H9 (cell line): ENCODE data around the gene CBX3. TPM values are rescaled to one million over a fixed set of nuclear protein-coding genes. Genes with fewer than 3 reads are reported as not detected.

Experiments
- DNase-seq: peaks from one replicate; pipeline ENCODE4 v3.0.0-alpha.2; 2017
- H2AFZ ChIP-seq: one replicate; pipeline ENCODE4 v1.6.1; 2013; ENCODE audit warnings: mild to moderate bottlenecking, low read length, control low read depth, moderate library complexity
- H2AK5ac ChIP-seq: 2 replicates; pipeline ENCODE4 v1.6.1; 2013; ENCODE audit warnings: low read length, control low read depth, mixed read lengths; ENCODE audit not compliant: insufficient read length
- H2BK120ac ChIP-seq: one replicate; pipeline ENCODE4 v1.6.1; 2013; ENCODE audit warnings: low read depth, mild to moderate bottlenecking, low read length, control low read depth, inconsistent platforms; ENCODE audit not compliant: poor library complexity, severe bottlenecking
- H2BK12ac ChIP-seq: 2 replicates; pipeline ENCODE4 v1.6.1; 2013; ENCODE audit warnings: low read length, control low read depth, mixed read lengths, low read depth; ENCODE audit not compliant: insufficient read length
- H2BK15ac ChIP-seq: 2 replicates; pipeline ENCODE4 v1.6.1; 2013; ENCODE audit warnings: low read depth, low read length, control low read depth
- H2BK20ac ChIP-seq: one replicate; pipeline ENCODE4 v1.6.1; 2013; ENCODE audit warnings: low read depth, mild to moderate bottlenecking, low read length, control low read depth, inconsistent platforms; ENCODE audit not compliant: poor library complexity, severe bottlenecking
- H2BK5ac ChIP-seq: 2 replicates; pipeline ENCODE4 v1.6.1; 2013; ENCODE audit warnings: low read length, control low read depth, mixed read lengths; ENCODE audit not compliant: insufficient read length
- H3K14ac ChIP-seq: 2 replicates; pipeline ENCODE4 v1.6.1; 2013; ENCODE audit warnings: low read length, control low read depth; ENCODE audit not compliant: insufficient read depth
- H3K18ac ChIP-seq: 2 replicates; pipeline ENCODE4 v1.6.1; 2013; ENCODE audit warnings: low read depth, mild to moderate bottlenecking, mixed read lengths, low read length, control low read depth; ENCODE audit not compliant: insufficient read length
- H3K23ac ChIP-seq: 2 replicates; pipeline ENCODE4 v1.6.1; 2013; ENCODE audit warnings: low read length, control low read depth, mixed read lengths, low read depth; ENCODE audit not compliant: insufficient read length
- H3K23me2 ChIP-seq: 2 replicates; pipeline ENCODE4 v1.6.1; 2013; ENCODE audit warnings: low read depth, mild to moderate bottlenecking, mixed read lengths, low read length, control low read depth; ENCODE audit not compliant: insufficient read length, poor library complexity, severe bottlenecking
- H3K27ac ChIP-seq: 2 replicates; pipeline ENCODE4 v1.5.1; 2013; ENCODE audit warnings: low read length, control low read depth, mixed read lengths, low read depth; ENCODE audit not compliant: insufficient read length
- H3K27me3 ChIP-seq: 2 replicates; pipeline ENCODE4 v1.6.1; 2013; ENCODE audit warnings: low read length, control low read depth, inconsistent platforms; ENCODE audit not compliant: insufficient read depth
- H3K4ac ChIP-seq: 2 replicates; pipeline ENCODE4 v1.6.1; 2013; ENCODE audit warnings: low read depth, mild to moderate bottlenecking, control low read depth, inconsistent platforms, low read length, moderate library complexity
- H3K4me1 ChIP-seq: 2 replicates; pipeline ENCODE4 v1.6.1; 2013; ENCODE audit warnings: low read length, control low read depth, inconsistent platforms; ENCODE audit not compliant: insufficient read depth
- H3K4me2 ChIP-seq: 2 replicates; pipeline ENCODE4 v1.6.1; 2013; ENCODE audit warnings: low read length, control low read depth, mixed read lengths; ENCODE audit not compliant: insufficient read length, insufficient read depth
- H3K56ac ChIP-seq: 2 replicates; pipeline ENCODE4 v1.6.1; 2013; ENCODE audit warnings: low read depth, mild to moderate bottlenecking, mixed read lengths, low read length, control low read depth; ENCODE audit not compliant: insufficient read length
- H3K79me1 ChIP-seq: 2 replicates; pipeline ENCODE4 v1.6.1; 2013; ENCODE audit warnings: low read depth, mild to moderate bottlenecking, moderate library complexity, low read length, control low read depth, inconsistent platforms; ENCODE audit not compliant: insufficient read depth, poor library complexity, severe bottlenecking
- H3K79me2 ChIP-seq: 2 replicates; pipeline ENCODE4 v1.6.1; 2013; ENCODE audit warnings: low read length, control low read depth, inconsistent platforms; ENCODE audit not compliant: insufficient read depth
- H3K9ac ChIP-seq: 2 replicates; pipeline ENCODE4 v1.6.1; 2013; ENCODE audit warnings: low read length, control low read depth, mixed read lengths; ENCODE audit not compliant: insufficient read length; ENCODE audit errors: extremely low read depth
- H3K9me3 ChIP-seq: one replicate; pipeline ENCODE4 v1.6.1; 2013; ENCODE audit warnings: low read depth, low read length, inconsistent platforms; ENCODE audit not compliant: control insufficient read depth
- H3T11ph ChIP-seq: one replicate; pipeline ENCODE4 v1.6.1; 2013; ENCODE audit warnings: mild to moderate bottlenecking, low read length, control low read depth, inconsistent platforms
- H4K20me1 ChIP-seq: one replicate; pipeline ENCODE4 v1.6.1; 2013; ENCODE audit not compliant: control insufficient read depth, insufficient read length, insufficient read depth
- H4K5ac ChIP-seq: 2 replicates; pipeline ENCODE4 v1.6.1; 2013; ENCODE audit warnings: low read depth, mild to moderate bottlenecking, mixed read lengths, low read length, control low read depth; ENCODE audit not compliant: insufficient read length
- H4K8ac ChIP-seq: replicated peaks from 2 replicates; pipeline ENCODE4 v1.6.1; 2013; ENCODE audit warnings: low read length, control low read depth, mixed read lengths, low read depth; ENCODE audit not compliant: insufficient read length
- H4K91ac ChIP-seq: 2 replicates; pipeline ENCODE4 v1.6.1; 2013; ENCODE audit warnings: low read depth, mild to moderate bottlenecking, moderate library complexity, mixed read lengths, low read length, control low read depth; ENCODE audit not compliant: insufficient read length
- H3K27ac Mint-ChIP-seq, 3 experiments: 2 replicates in 2 of 3; 3 replicates in 1 of 3; pipeline ENCODE4 v1.8.0; 2020 to 2021; ENCODE audit warnings: mixed read lengths in 3 of 3, mild to moderate bottlenecking in 1 of 3, moderate library complexity in 1 of 3
- H3K27me3 Mint-ChIP-seq: 2 replicates; pipeline ENCODE4 v1.8.0; 2021; ENCODE audit warnings: low read depth, mild to moderate bottlenecking, moderate library complexity, mixed read lengths
- H3K36me3 Mint-ChIP-seq, 3 experiments: 2 replicates in 2 of 3; 3 replicates in 1 of 3; pipeline ENCODE4 v1.8.0; 2020 to 2021; ENCODE audit warnings: low read depth in 3 of 3, mixed read lengths in 3 of 3; ENCODE audit not compliant: insufficient read depth in 1 of 3
- H3K4me1 Mint-ChIP-seq, 2 experiments: 2 replicates each; pipeline ENCODE4 v1.8.0; 2020; ENCODE audit warnings: mixed read lengths in 2 of 2
- H3K4me3 Mint-ChIP-seq, 2 experiments: 2 replicates in 1 of 2; 3 replicates in 1 of 2; pipeline ENCODE4 v1.8.0; 2020 to 2021; ENCODE audit warnings: mild to moderate bottlenecking in 2 of 2, mixed read lengths in 2 of 2, moderate library complexity in 1 of 2
- H3K9me3 Mint-ChIP-seq, 2 experiments: 2 replicates in 1 of 2; 3 replicates in 1 of 2; pipeline ENCODE4 v1.8.0; 2020; ENCODE audit warnings: mild to moderate bottlenecking in 2 of 2, mixed read lengths in 2 of 2, moderate library complexity in 1 of 2
- CTCF ChIP-seq: fragments of 200-600 bp; sonication (generic); conservative IDR thresholded peaks from 3 replicates; pipeline ENCODE4 v1.8.0; 2021; ENCODE audit warnings: antibody characterized with exemption, mild to moderate bottlenecking
- WGBS: extraction: QIAGEN DNeasy Blood & Tissue Kit; methylation state at CpG from one replicate; pipeline ENCODE4 v1.1.7; 2013; ENCODE audit warnings: missing lambda C conversion rate, low lambda C conversion rate, mixed read lengths; ENCODE audit not compliant: insufficient read length; ENCODE audit errors: extremely low coverage; 5-methylcytosine and 5-hydroxymethylcytosine counted together
- long read RNA-seq: library from polyadenylated mRNA; unstranded; transcript quantifications from one replicate; pipeline ENCODE4 v2.0.0, GENCODE V29; 2020
- total RNA-seq: library from RNA; stranded (reverse); gene quantifications from 2 replicates; pipeline ENCODE4 v1.2.1, GENCODE V29; 2021

Gene CBX3
- total RNA-seq = 287 and 288 TPM in 2 replicates
- long read RNA-seq, transcript CBX3-202 (6 exons, 1,857 nt) = major isoform, 855 of 1,066 reads
- long read RNA-seq, transcript CBX3-203 (6 exons, 1,717 nt) = minor isoform, 42 of 1,066 reads
- long read RNA-seq, transcript CBX3-201 (6 exons, 2,128 nt) = minor isoform, 76 of 1,066 reads
- long read RNA-seq, partial matches to known transcripts = 45 of 1,066 reads
- long read RNA-seq, other reads (novel, unspliced or antisense) = 47 of 1,066 reads

GRCh38 chr7:26201247-26202018 is at the start of gene CBX3:
Gene CBX3, plus strand, starts transcription at chr7:26201745. Its CDS starts 1,254 bp downstream, at chr7:26202999.
- H4K5ac ChIP-seq = peak within 1 kb of the TSS; percentile 99
- H3K4me1 Mint-ChIP-seq = peaks cover 30 to 43% of the 10 kb centered on the region in 2 experiments
- no peak within 1 kb of the TSS for H2BK15ac ChIP-seq
- H4K91ac ChIP-seq = peak within 1 kb of the TSS; percentile 97
- H3K14ac ChIP-seq = peak within 1 kb of the TSS; percentile 97
- H3K56ac ChIP-seq = peak within 1 kb of the TSS; percentile 99
- peak within 1 kb of the TSS; percentile 56; the same call in 1 of the 2 replicates for H3K4ac ChIP-seq
- no peak for TF ChIP-seq CTCF
- peak; percentile 95 for DNase-seq
- peaks cover 67 to 81% (median 73%) of the 10 kb centered on the region in 3 experiments for H3K36me3 Mint-ChIP-seq
- H2BK12ac ChIP-seq = no peak within 1 kb of the TSS
- peak within 1 kb of the TSS; percentile 100 for H3K4me3 Mint-ChIP-seq
- peaks cover 67% of the 10 kb centered on the region for H3K79me2 ChIP-seq
- no peak within 1 kb of the TSS for H2AK5ac ChIP-seq
- peak within 1 kb of the TSS; percentile 99 for H3K9ac ChIP-seq
- H4K20me1 ChIP-seq = no peaks in the 10 kb centered on the region
- peak within 1 kb of the TSS; percentile 99 for H2BK5ac ChIP-seq
- no peaks in the 10 kb centered on the region for H3K27me3 ChIP-seq
- H3K4me1 ChIP-seq = peaks cover 2% of the 10 kb centered on the region
- H3K18ac ChIP-seq = peak within 1 kb of the TSS; percentile 100
- WGBS = no CpG with 5 or more reads among the region's 86 CpGs
- H3K23me2 ChIP-seq = peaks cover 6% of the 10 kb centered on the region
- H2AFZ ChIP-seq = no peak within 1 kb of the TSS
- H3K79me1 ChIP-seq = no peaks in the 10 kb centered on the region
- peaks cover 9% of the 10 kb centered on the region for H3K27me3 Mint-ChIP-seq
- H4K8ac ChIP-seq = peak within 1 kb of the TSS; percentile 92
- peak within 1 kb of the TSS; percentile 100 for H3K27ac Mint-ChIP-seq
- H3K9me3 Mint-ChIP-seq = peaks cover 17 to 19% of the 10 kb centered on the region in 2 experiments
- H2BK120ac ChIP-seq = peak within 1 kb of the TSS; percentile 91
- peak within 1 kb of the TSS; percentile 100 for H3K23ac ChIP-seq
- peak within 1 kb of the TSS; percentile 92 for H3K4me2 ChIP-seq
- no peaks in the 10 kb centered on the region for H3K9me3 ChIP-seq
- no peak within 1 kb of the TSS for H3T11ph ChIP-seq
- H3K27ac ChIP-seq = peak within 1 kb of the TSS; percentile 99
- H2BK20ac ChIP-seq = no peak within 1 kb of the TSS
